Duodenal mucosa (tissue), 2 donors: ENCODE results near the gene ZCCHC17.
A peak's percentile ranks its signal among the peaks of the same experiment; 100 is the strongest.

Experiments
- H3K27ac ChIP-seq: one replicate; pipeline ENCODE4 v1.7.0; 2013; ENCODE audit warnings: low read depth, low read length
- H3K27me3 ChIP-seq, 2 donors: one replicate each; pipeline ENCODE4 v1.7.0; 2013; ENCODE audit warnings: low read length in 2 of 2, control low read depth in 1 of 2; ENCODE audit not compliant: insufficient read depth in 2 of 2, control insufficient read depth in 1 of 2
- H3K36me3 ChIP-seq, 2 donors: one replicate each; pipeline ENCODE4 v1.7.0; 2013; ENCODE audit warnings: low read length in 2 of 2, control low read depth in 1 of 2; ENCODE audit not compliant: insufficient read depth in 2 of 2, control insufficient read depth in 1 of 2
- H3K4me1 ChIP-seq, 2 donors: one replicate each; pipeline ENCODE4 v1.7.0; 2013; ENCODE audit warnings: low read length in 2 of 2, control low read depth in 1 of 2; ENCODE audit not compliant: insufficient read depth in 2 of 2, control insufficient read depth in 1 of 2
- H3K4me3 ChIP-seq, 2 donors: one replicate each; pipeline ENCODE4 v1.7.0; 2013; ENCODE audit warnings: low read length in 2 of 2, low read depth in 1 of 2
- H3K9ac ChIP-seq, 2 donors: one replicate each; pipeline ENCODE4 v1.7.0; 2013; ENCODE audit warnings: low read length in 2 of 2, low read depth in 1 of 2
- H3K9me3 ChIP-seq, 2 donors: one replicate each; pipeline ENCODE4 v1.7.0; 2013; ENCODE audit warnings: low read length in 2 of 2, control low read depth in 1 of 2; ENCODE audit not compliant: control insufficient read depth in 1 of 2

Gene ZCCHC17

GRCh38 chr1:31400393-31400792 is 103.6 kb downstream of the ZCCHC17 start:
- no peak overlapping the region for H3K27ac ChIP-seq
- no peaks in the 10 kb centered on the region for H3K9me3 ChIP-seq
- no peaks in the 10 kb centered on the region for H3K36me3 ChIP-seq
- H3K27me3 ChIP-seq = no peaks in the 10 kb centered on the region
- H3K9ac ChIP-seq = no peak overlapping the region
- no peak overlapping the region for H3K4me3 ChIP-seq
- H3K4me1 ChIP-seq = no peaks in the 10 kb centered on the region

GRCh38 chr1:31401241-31401640 is 104.4 kb downstream of the ZCCHC17 start:
- Histone ChIP-seq H3K27ac (no peak overlapping the region), H3K27me3 (no peaks in the 10 kb centered on the region), H3K36me3 (no peaks in the 10 kb centered on the region), H3K9me3 (no peaks in the 10 kb centered on the region), H3K4me1 (no peaks in the 10 kb centered on the region), H3K4me3 (no peak overlapping the region), H3K9ac (no peak overlapping the region)

- Histone ChIP-seq H3K27me3 (peaks cover 0 to 5% of the 10 kb centered on the region in 2 donors), H3K9me3 (no peaks in the 10 kb centered on the region), H3K36me3 (no peaks in the 10 kb centered on the region)
Measured at GRCh38 chr1:31405578-31406245, 108.9 kb downstream of the ZCCHC17 start.

GRCh38 chr1:31407029-31407626 is 110.3 kb downstream of the ZCCHC17 start:
- no peak overlapping the region for H3K9ac ChIP-seq
- H3K4me1 ChIP-seq = no peaks in the 10 kb centered on the region
- no peaks in the 10 kb centered on the region for H3K36me3 ChIP-seq
- H3K4me3 ChIP-seq = no peak overlapping the region
- no peak overlapping the region for H3K27ac ChIP-seq
- H3K9me3 ChIP-seq = no peaks in the 10 kb centered on the region
- peaks cover 0 to 12% of the 10 kb centered on the region in 2 donors for H3K27me3 ChIP-seq

More at GRCh38 chr1:31405578-31406245, 108.9 kb downstream of the ZCCHC17 start:
- no peak overlapping the region for H3K27ac ChIP-seq
- no peak overlapping the region for H3K9ac ChIP-seq
- no peaks in the 10 kb centered on the region for H3K4me1 ChIP-seq
- H3K4me3 ChIP-seq = no peak overlapping the region

GRCh38 chr1:31408788-31409318 is 112.0 kb downstream of the ZCCHC17 start:
- Histone ChIP-seq H3K4me3 (no peak overlapping the region), H3K4me1 (peaks cover 5 to 10% of the 10 kb centered on the region in 2 donors), H3K9ac (no peak overlapping the region), H3K9me3 (no peaks in the 10 kb centered on the region), H3K27ac (no peak overlapping the region), H3K36me3 (no peaks in the 10 kb centered on the region), H3K27me3 (peaks cover 0 to 20% of the 10 kb centered on the region in 2 donors)

- H3K27me3 ChIP-seq = peaks cover 0 to 24% of the 10 kb centered on the region in 2 donors
Measured at GRCh38 chr1:31409946-31410858, 113.4 kb downstream of the ZCCHC17 start.

GRCh38 chr1:31410871-31411270 is 114.0 kb downstream of the ZCCHC17 start:
- no peak overlapping the region for H3K9ac ChIP-seq
- no peak overlapping the region for H3K27ac ChIP-seq
- peaks cover 0 to 24% of the 10 kb centered on the region in 2 donors for H3K27me3 ChIP-seq

More at GRCh38 chr1:31409946-31410858, 113.4 kb downstream of the ZCCHC17 start:
- Histone ChIP-seq H3K27ac (no peak overlapping the region), H3K9ac (no peak overlapping the region), H3K9me3 (no peaks in the 10 kb centered on the region), H3K4me1 (peaks cover 5 to 20% of the 10 kb centered on the region in 2 donors), H3K4me3 (no peak overlapping the region), H3K36me3 (no peaks in the 10 kb centered on the region)

GRCh38 chr1:31412205-31412604 is 115.4 kb downstream of the ZCCHC17 start:
- Histone ChIP-seq H3K9ac (peak overlapping the region in 1 of 2 donors; percentile 73), H3K4me3 (no peak overlapping the region), H3K27me3 (peaks cover 0 to 24% of the 10 kb centered on the region in 2 donors), H3K4me1 (peaks cover 12 to 26% of the 10 kb centered on the region in 2 donors), H3K27ac (no peak overlapping the region), H3K9me3 (no peaks in the 10 kb centered on the region), H3K36me3 (peaks cover 3 to 5% of the 10 kb centered on the region in 2 donors)

More at GRCh38 chr1:31410871-31411270, 114.0 kb downstream of the ZCCHC17 start:
- Histone ChIP-seq H3K36me3 (peaks cover 2 to 4% of the 10 kb centered on the region in 2 donors), H3K9me3 (no peaks in the 10 kb centered on the region), H3K4me1 (peaks cover 8 to 26% of the 10 kb centered on the region in 2 donors), H3K4me3 (no peak overlapping the region)

- Histone ChIP-seq H3K4me1 (peaks cover 12 to 26% of the 10 kb centered on the region in 2 donors), H3K27me3 (peaks cover 0 to 24% of the 10 kb centered on the region in 2 donors), H3K4me3 (peak within 1 kb of the TSS; percentile 82 to 90), H3K27ac (peak within 1 kb of the TSS; percentile 83), H3K9ac (peak within 1 kb of the TSS; percentile 69 to 90), H3K9me3 (no peaks in the 10 kb centered on the region), H3K36me3 (peaks cover 3 to 5% of the 10 kb centered on the region in 2 donors)
Measured at GRCh38 chr1:31412732-31413404, 116.0 kb downstream of the ZCCHC17 start, which contains the start of gene SERINC2. TSS of gene SERINC2 (plus strand) at chr1:31413213. CDS start at chr1:31413266, 53 bp downstream.
